ENCODE measurements around the gene TMEM126A. TPM values are rescaled to one million over a fixed set of nuclear protein-coding genes. Genes with fewer than 3 reads are reported as not detected.
A peak's percentile ranks its signal among the peaks of the same experiment; 100 is the strongest.
"Not testable (repeated sequence)": the region's sequence is repeated elsewhere in the genome, so short reads cannot be mapped to it uniquely, and the experiment has no call there.

The TMEM126A gene
- total RNA-seq, result 10 to 100 TPM; 48.4 to 65.6 (median 58.1) TPM
- polyA plus RNA-seq, result 140 TPM
- long read RNA-seq, donor 1, transcript TMEM126A-201 (5 exons, 739 nt), result major isoform, 11 of 16 reads
- long read RNA-seq, donor 1, transcript TMEM126A-203 (4 exons, 656 nt), result minor isoform, 5 of 16 reads
- long read RNA-seq, donor 1, partial matches to known transcripts, result 0 of 16 reads
- long read RNA-seq, donor 1, other reads (novel, unspliced or antisense), result 0 of 16 reads
- long read RNA-seq, donor 2, partial matches to known transcripts, result 0 of 6 reads
- long read RNA-seq, donor 2, other reads (novel, unspliced or antisense), result 1 of 6 reads
- long read RNA-seq, donor 3, partial matches to known transcripts, result 1 of 4 reads
- long read RNA-seq, donor 3, other reads (novel, unspliced or antisense), result 2 of 4 reads
- long read RNA-seq, donor 4, partial matches to known transcripts, result 0 of 5 reads
- long read RNA-seq, donor 4, other reads (novel, unspliced or antisense), result 0 of 5 reads

GRCh38 chr11:85647604-85648299, at the start of gene TMEM126A:
TMEM126A (plus strand) TSS chr11:85647967; CDS start chr11:85650256, 2,289 bp downstream.
- H3K27me3 ChIP-seq (ENCODE audit: control insufficient read depth, insufficient read depth), result no peaks in the 10 kb centered on the region
- peak; percentile 90 to 96 (median 95) for DNase-seq
- WGBS, result under 1% methylated on average over 33 of the region's 33 CpGs
- ATAC-seq, result peak; percentile 99
- H3K27ac ChIP-seq (ENCODE audit: low read length), result peak within 1 kb of the TSS; percentile 92
- peak within 1 kb of the TSS; percentile 93 for H3K4me3 ChIP-seq (ENCODE audit: low read length)
- intact Hi-C loops (cut with DNase I), result no loop called here
- no peaks in the 10 kb centered on the region for H3K9me3 ChIP-seq (ENCODE audit: control insufficient read depth, low read length)
- H3K4me1 ChIP-seq (ENCODE audit: control insufficient read depth, insufficient read depth, low read length), result peaks cover 1% of the 10 kb centered on the region

- H3K4me3 ChIP-seq (ENCODE audit: low read length), result no peak overlapping the region
These were observed 48.7 kb upstream of the TMEM126A start for GRCh38 chr11:85599083-85599482.

GRCh38 chr11:85602526-85603213, 45.1 kb upstream of the TMEM126A start:
- Histone ChIP-seq H3K9me3 (ENCODE audit: control insufficient read depth, low read length) (no peaks in the 10 kb centered on the region), H3K4me3 (ENCODE audit: low read length) (no peak overlapping the region), H3K27me3 (ENCODE audit: control insufficient read depth, insufficient read depth) (no peaks in the 10 kb centered on the region), H3K27ac (ENCODE audit: low read length) (no peak overlapping the region), H3K4me1 (ENCODE audit: control insufficient read depth, insufficient read depth, low read length) (no peaks in the 10 kb centered on the region)
- WGBS, result 96% methylated on average over 2 of the region's 2 CpGs
- ATAC-seq (no peak), DNase-seq (no peak)
- intact Hi-C loops (cut with DNase I), result no loop called here

More at GRCh38 chr11:85599083-85599482, 48.7 kb upstream of the TMEM126A start:
- DNase-seq (no peak), ATAC-seq (no peak)
- 69% methylated on average over 5 of the region's 5 CpGs for WGBS
- intact Hi-C loops (cut with DNase I), result loop anchor here in 2 of 4 donors (5.0 to 10.0 kb wide), 2 partner anchors 226 to 228 kb away; no protein-coding TSS in a partner anchor
- no peaks in the 10 kb centered on the region for H3K4me1 ChIP-seq (ENCODE audit: control insufficient read depth, insufficient read depth, low read length)
- no peak overlapping the region for H3K27ac ChIP-seq (ENCODE audit: low read length)
- no peaks in the 10 kb centered on the region for H3K9me3 ChIP-seq (ENCODE audit: control insufficient read depth, low read length)
- no peaks in the 10 kb centered on the region for H3K27me3 ChIP-seq (ENCODE audit: control insufficient read depth, insufficient read depth)

GRCh38 chr11:85603220-85603619, 44.5 kb upstream of the TMEM126A start:
- intact Hi-C loops (cut with DNase I), result no loop called here
- H3K9me3 ChIP-seq (ENCODE audit: control insufficient read depth, low read length), result no peaks in the 10 kb centered on the region
- DNase-seq (no peak), ATAC-seq (no peak)
- no peak overlapping the region for H3K27ac ChIP-seq (ENCODE audit: low read length)
- H3K27me3 ChIP-seq (ENCODE audit: control insufficient read depth, insufficient read depth), result no peaks in the 10 kb centered on the region
- H3K4me3 ChIP-seq (ENCODE audit: low read length), result no peak overlapping the region
- WGBS, result 89% methylated on average over 4 of the region's 4 CpGs
- no peaks in the 10 kb centered on the region for H3K4me1 ChIP-seq (ENCODE audit: control insufficient read depth, insufficient read depth, low read length)

GRCh38 chr11:85606237-85606636, 41.5 kb upstream of the TMEM126A start:
- H3K4me1 ChIP-seq (ENCODE audit: control insufficient read depth, insufficient read depth, low read length); H3K9me3 ChIP-seq (ENCODE audit: control insufficient read depth, low read length); DNase-seq; intact Hi-C loops (cut with DNase I); H3K27ac ChIP-seq (ENCODE audit: low read length); ATAC-seq; H3K4me3 ChIP-seq (ENCODE audit: low read length); H3K27me3 ChIP-seq (ENCODE audit: control insufficient read depth, insufficient read depth): not testable (repeated sequence)
- WGBS, result 96% methylated on average over 3 of the region's 3 CpGs

- intact Hi-C loops (cut with DNase I); H3K27ac ChIP-seq (ENCODE audit: low read length); H3K9me3 ChIP-seq (ENCODE audit: control insufficient read depth, low read length); H3K4me1 ChIP-seq (ENCODE audit: control insufficient read depth, insufficient read depth, low read length); DNase-seq; ATAC-seq; H3K4me3 ChIP-seq (ENCODE audit: low read length); H3K27me3 ChIP-seq (ENCODE audit: control insufficient read depth, insufficient read depth): not testable (repeated sequence)
These were observed 39.1 kb upstream of the TMEM126A start for GRCh38 chr11:85608621-85609020.

GRCh38 chr11:85609286-85609685, 38.5 kb upstream of the TMEM126A start:
- WGBS, result 74% methylated on average over 2 of the region's 2 CpGs
- ATAC-seq; H3K4me3 ChIP-seq (ENCODE audit: low read length); H3K4me1 ChIP-seq (ENCODE audit: control insufficient read depth, insufficient read depth, low read length); H3K27me3 ChIP-seq (ENCODE audit: control insufficient read depth, insufficient read depth); DNase-seq; H3K9me3 ChIP-seq (ENCODE audit: control insufficient read depth, low read length); H3K27ac ChIP-seq (ENCODE audit: low read length); intact Hi-C loops (cut with DNase I): not testable (repeated sequence)

GRCh38 chr11:85611643-85612042, 36.1 kb upstream of the TMEM126A start:
- ATAC-seq; H3K4me1 ChIP-seq (ENCODE audit: control insufficient read depth, insufficient read depth, low read length); H3K4me3 ChIP-seq (ENCODE audit: low read length); H3K9me3 ChIP-seq (ENCODE audit: control insufficient read depth, low read length); H3K27ac ChIP-seq (ENCODE audit: low read length); DNase-seq; H3K27me3 ChIP-seq (ENCODE audit: control insufficient read depth, insufficient read depth); intact Hi-C loops (cut with DNase I): not testable (repeated sequence)
- WGBS, result 73% methylated on average over 2 of the region's 2 CpGs

- H3K27me3 ChIP-seq (ENCODE audit: control insufficient read depth, insufficient read depth), result no peaks in the 10 kb centered on the region
- ATAC-seq, result no peak
- DNase-seq, result peak in 1 of 3 donors; percentile 56
- no peak overlapping the region for H3K27ac ChIP-seq (ENCODE audit: low read length)
- intact Hi-C loops (cut with DNase I), result no loop called here
- no peaks in the 10 kb centered on the region for H3K4me1 ChIP-seq (ENCODE audit: control insufficient read depth, insufficient read depth, low read length)
- WGBS, result 82% methylated on average over 6 of the region's 6 CpGs
- no peak overlapping the region for H3K4me3 ChIP-seq (ENCODE audit: low read length)
- no peaks in the 10 kb centered on the region for H3K9me3 ChIP-seq (ENCODE audit: control insufficient read depth, low read length)
These were observed 28.3 kb upstream of the TMEM126A start for GRCh38 chr11:85619499-85619898.

GRCh38 chr11:85620256-85620655, 27.5 kb upstream of the TMEM126A start:
- H3K27me3 ChIP-seq (ENCODE audit: control insufficient read depth, insufficient read depth), result no peaks in the 10 kb centered on the region
- no peaks in the 10 kb centered on the region for H3K4me1 ChIP-seq (ENCODE audit: control insufficient read depth, insufficient read depth, low read length)
- no peaks in the 10 kb centered on the region for H3K9me3 ChIP-seq (ENCODE audit: control insufficient read depth, low read length)
- DNase-seq, result no peak
- 62% methylated on average over 3 of the region's 3 CpGs for WGBS
- no peak overlapping the region for H3K4me3 ChIP-seq (ENCODE audit: low read length)
- ATAC-seq, result no peak
- no peak overlapping the region for H3K27ac ChIP-seq (ENCODE audit: low read length)
- intact Hi-C loops (cut with DNase I), result no loop called here
